ENCODE results near the gene CEP57. TPM values are rescaled to one million over a fixed set of nuclear protein-coding genes. Genes with fewer than 3 reads are reported as not detected.

Gene CEP57
- total and polyA plus RNA-seq, 2 of the 4 experiments (the other 2 are of a cell fraction) = 14.5 to 30.5 TPM

- DNase-seq = no peak
- CTCF ChIA-PET = no interaction called here
- 34 to 100% methylated on average over 4 to 7 of the region's 8 CpGs for WGBS, 2 experiments (ENCODE audit: extremely low coverage in 2 of 2, insufficient read length in 1 of 2)
These were observed 1.4 kb downstream of the CEP57 start for GRCh38 chr11:95791709-95792033.

More at GRCh38 chr11:95791709-95792033, 1.4 kb downstream of the CEP57 start:
- H3K56ac ChIP-seq (ENCODE audit: extremely low read depth, insufficient read depth, low read length) = 0 out of 2 replicates have a peak overlapping the region, but pooled peaks have one; percentile 16
- H4K5ac ChIP-seq (ENCODE audit: low read depth, low read length) = no peak overlapping the region
- POLR2A ChIA-PET (ENCODE audit: unreplicated experiment) = no interaction called here
- peak overlapping the region in 1 of 2 experiments; percentile 31; a peak in 1 of 4 replicates for H4K8ac ChIP-seq (ENCODE audit: low read depth in 2 of 2, low read length in 2 of 2)
- intact Hi-C loops (cut with micrococcal nuclease) (loop anchor here (1.0 to 5.0 kb wide), 5 partner anchors 41 to 602 kb away; partner anchors contain the start of genes MAML2 and MTMR2), dilution Hi-C loops (cut with HindIII; ENCODE audit: low sequenced_read_pairs, unreplicated experiment) (no loop called here), in situ Hi-C loops (cut with MboI; ENCODE audit: low sequenced_read_pairs) (no loop called here)
- ATAC-seq (ENCODE audit: low read depth) = no peak
- BruUV-seq (replicated peaks) = no TSS peak
- no peak overlapping the region for H2BK15ac ChIP-seq (ENCODE audit: low read depth, low read length)
- H2BK120ac ChIP-seq (ENCODE audit: low read depth, low read length) = no peak overlapping the region
- H3K36me3 ChIP-seq (ENCODE audit: control insufficient read depth, insufficient read depth, low read length) = no peaks in the 10 kb centered on the region
- H3K79me1 ChIP-seq (ENCODE audit: low read depth in 1 of 2, low read length in 2 of 2) = peaks cover 14 to 59% of the 10 kb centered on the region in 2 experiments
- H3K18ac ChIP-seq (ENCODE audit: low read depth, low read length) = no peak overlapping the region
- H3K4ac ChIP-seq (ENCODE audit: low read depth, low read length) = no peak overlapping the region
- peak overlapping the region; percentile 91 for H3K4me2 ChIP-seq (ENCODE audit: low read depth, low read length)
- H2AK5ac ChIP-seq (ENCODE audit: low read depth, low read length) = 0 out of 2 replicates have a peak overlapping the region, but pooled peaks have one; percentile 24
- no peaks in the 10 kb centered on the region for H3K27me3 ChIP-seq (ENCODE audit: control insufficient read depth, insufficient read depth, low read length)
- no peak overlapping the region for H2BK5ac ChIP-seq (ENCODE audit: low read depth, low read length, poor library complexity, severe bottlenecking)
- no peaks in the 10 kb centered on the region for H3K9me3 ChIP-seq (ENCODE audit: control insufficient read depth, insufficient read depth, low read length)
- peak overlapping the region; percentile 74; the same call in 1 of the 2 replicates for H3K9ac ChIP-seq (ENCODE audit: low read depth, low read length)
- no peaks in the 10 kb centered on the region for H3K4me1 ChIP-seq (ENCODE audit: control insufficient read depth, insufficient read depth, low read length)
- TF ChIP-seq NFE2L2 (IDR thresholded peaks at IDR 0.05; ENCODE audit: low read depth, low read length) = no peak
- no peak for TF ChIP-seq FOS (IDR thresholded peaks at IDR 0.05; ENCODE audit: low read depth, low read length)
- no peak for TF ChIP-seq CTCF (conservative IDR thresholded peaks at IDR 0.05; ENCODE audit: low read depth, low read length)
- no peak for TF ChIP-seq RFX5 (IDR thresholded peaks at IDR 0.05; ENCODE audit: low read depth, low read length)
- H3K27ac ChIP-seq (ENCODE audit: insufficient read depth, low read length) = no peak overlapping the region
- peaks cover 2% of the 10 kb centered on the region; the same call in 1 of the 2 replicates for H4K20me1 ChIP-seq (ENCODE audit: insufficient read depth, low read length)
- H3K4me3 ChIP-seq (ENCODE audit: insufficient read depth, low read depth, low read length) = peak overlapping the region; percentile 78; the same call in 1 of the 2 replicates
- no peak overlapping the region for H2BK20ac ChIP-seq (ENCODE audit: low read depth, low read length)
- peak overlapping the region; percentile 74; the same call in 1 of the 2 replicates for H3K14ac ChIP-seq (replicated peaks; ENCODE audit: low read depth, low read length)
- no peak overlapping the region for H2AK9ac ChIP-seq (replicated peaks; ENCODE audit: low read depth, low read length, poor library complexity)
- 0 out of 2 replicates have a peak, but pooled peaks cover 2% of the 10 kb centered on the region for H3K9me1 ChIP-seq (ENCODE audit: insufficient read depth, low read length)
- H2AFZ ChIP-seq (replicated peaks; ENCODE audit: low read length, poor library complexity) = no peak overlapping the region
- peak overlapping the region; percentile 55 for H3K23ac ChIP-seq (ENCODE audit: low read depth, low read length)
- no peak overlapping the region for H4K91ac ChIP-seq (ENCODE audit: insufficient read depth, low read depth, low read length)

All from IMR-90 (cell line).